Skeletal muscle cell (primary cell): ENCODE results near the gene MSX2.

Source experiments
- DNase-seq: peaks from one replicate; pipeline ENCODE4 v3.0.0-alpha.2; 2010; ENCODE audit warnings: low read depth
- H3K4me3 ChIP-seq: 2 replicates; pipeline ENCODE4 v1.5.1; 2011; ENCODE audit warnings: low read depth, mild to moderate bottlenecking, control low read depth, low read length, moderate library complexity

Gene MSX2

DNA sequence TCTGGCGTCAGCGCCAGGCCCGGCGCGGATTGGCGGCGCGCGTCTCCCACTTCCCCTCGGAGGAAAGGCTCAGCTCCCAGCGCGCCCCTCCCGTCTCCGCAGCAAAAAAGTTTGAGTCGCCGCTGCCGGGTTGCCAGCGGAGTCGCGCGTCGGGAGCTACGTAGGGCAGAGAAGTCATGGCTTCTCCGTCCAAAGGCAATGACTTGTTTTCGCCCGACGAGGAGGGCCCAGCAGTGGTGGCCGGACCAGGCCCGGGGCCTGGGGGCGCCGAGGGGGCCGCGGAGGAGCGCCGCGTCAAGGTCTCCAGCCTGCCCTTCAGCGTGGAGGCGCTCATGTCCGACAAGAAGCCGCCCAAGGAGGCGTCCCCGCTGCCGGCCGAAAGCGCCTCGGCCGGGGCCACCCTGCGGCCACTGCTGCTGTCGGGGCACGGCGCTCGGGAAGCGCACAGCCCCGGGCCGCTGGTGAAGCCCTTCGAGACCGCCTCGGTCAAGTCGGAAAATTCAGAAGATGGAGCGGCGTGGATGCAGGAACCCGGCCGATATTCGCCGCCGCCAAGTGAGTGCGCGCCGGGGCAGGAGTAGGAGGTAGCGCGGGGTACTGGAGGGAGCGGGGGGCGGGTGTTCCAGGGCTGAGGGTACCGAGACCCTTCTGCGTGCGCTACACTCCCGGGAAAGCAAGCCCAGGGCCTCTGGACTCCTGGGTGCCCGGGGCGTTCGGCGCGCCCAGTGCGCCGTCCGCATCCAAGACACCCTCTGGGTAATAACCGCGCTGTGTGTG, at the start of gene MSX2:
Gene MSX2, plus strand, starts transcription at position 99 of the 777 bp plus-strand sequence. Its CDS starts 78 bp downstream, at position 177.
- H3K4me3 ChIP-seq: peak within 1 kb of the TSS; percentile 44
- peak; percentile 4 for DNase-seq

GRCh38 chr5:174675110-174675509, 49.3 kb upstream of the MSX2 start:
- DNase-seq: no peak
- no peak overlapping the region for H3K4me3 ChIP-seq

GRCh38 chr5:174675916-174676315, 48.5 kb upstream of the MSX2 start:
- no peak for DNase-seq
- no peak overlapping the region for H3K4me3 ChIP-seq

GRCh38 chr5:174678107-174678506, 46.3 kb upstream of the MSX2 start:
- no peak for DNase-seq
- H3K4me3 ChIP-seq: no peak overlapping the region

GRCh38 chr5:174680901-174681565, 43.3 kb upstream of the MSX2 start:
- no peak overlapping the region for H3K4me3 ChIP-seq
- DNase-seq: no peak

- no peak for DNase-seq
- H3K4me3 ChIP-seq: no peak overlapping the region
Measured at GRCh38 chr5:174687503-174687902, 36.9 kb upstream of the MSX2 start.

DNA sequence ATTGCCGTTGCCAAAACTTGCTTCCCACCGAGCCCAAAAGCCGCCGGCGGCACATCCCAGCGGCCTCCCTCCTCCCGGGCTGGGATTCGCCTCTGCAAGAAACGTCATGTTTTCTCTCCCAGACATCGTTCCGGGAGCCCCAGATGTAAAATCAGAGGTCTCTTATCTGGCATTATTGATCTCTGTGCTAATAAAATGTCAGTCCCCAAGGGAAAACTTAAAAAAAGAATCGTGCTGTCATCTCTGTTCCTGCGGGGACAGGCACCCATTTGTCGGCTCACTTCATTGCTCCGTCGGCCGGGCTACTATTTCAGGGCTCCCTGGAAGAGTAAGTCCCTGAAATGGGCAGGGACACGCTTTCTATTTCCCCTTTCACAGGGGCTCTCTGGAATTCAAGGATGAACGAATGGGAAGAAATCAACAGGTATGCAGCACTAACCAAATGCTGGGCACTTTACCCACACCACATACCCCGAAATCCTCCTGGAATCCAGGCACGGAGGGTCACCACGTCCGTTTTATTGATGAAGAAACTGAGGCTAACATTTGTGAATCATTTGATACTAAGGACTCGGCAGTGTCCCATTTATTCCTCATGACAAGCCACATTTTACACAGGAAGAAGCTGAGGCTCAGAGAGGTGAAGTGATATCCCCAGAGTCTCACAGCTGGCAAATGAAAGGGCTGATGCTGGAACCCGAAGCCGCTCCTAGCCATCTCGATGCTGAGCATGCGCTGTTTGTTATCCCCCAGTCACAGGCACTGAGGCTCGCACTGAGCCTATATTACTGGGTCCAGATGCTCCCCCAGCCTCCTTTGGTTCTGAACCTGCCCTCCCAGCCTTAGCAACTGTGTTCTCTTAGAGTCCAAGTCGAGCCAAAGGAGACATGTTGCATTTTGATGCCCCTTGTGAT, 35.7 kb upstream of the MSX2 start:
- H3K4me3 ChIP-seq: no peak overlapping the region
- no peak for DNase-seq

DNA sequence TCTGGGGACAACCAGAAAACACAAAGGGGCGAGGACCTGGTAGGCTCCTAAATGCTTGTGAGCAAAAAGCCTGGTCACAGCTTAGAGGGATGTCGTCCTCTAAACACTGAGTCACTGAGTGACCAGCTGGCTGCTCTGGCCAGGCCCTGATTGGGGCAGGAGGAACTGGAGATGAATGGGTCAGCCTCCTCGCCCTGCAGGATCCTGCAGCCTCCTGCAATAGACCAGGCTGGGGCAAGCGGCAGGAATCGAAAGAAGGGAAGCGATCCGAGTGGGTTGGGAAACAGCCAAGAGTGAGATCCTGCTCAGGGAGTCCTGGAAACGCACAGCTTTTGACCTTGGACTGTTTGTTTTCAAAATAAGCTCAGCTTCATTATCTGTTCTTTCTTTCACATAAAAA, 34.1 kb upstream of the MSX2 start:
- DNase-seq: no peak
- H3K4me3 ChIP-seq: no peak overlapping the region

DNA sequence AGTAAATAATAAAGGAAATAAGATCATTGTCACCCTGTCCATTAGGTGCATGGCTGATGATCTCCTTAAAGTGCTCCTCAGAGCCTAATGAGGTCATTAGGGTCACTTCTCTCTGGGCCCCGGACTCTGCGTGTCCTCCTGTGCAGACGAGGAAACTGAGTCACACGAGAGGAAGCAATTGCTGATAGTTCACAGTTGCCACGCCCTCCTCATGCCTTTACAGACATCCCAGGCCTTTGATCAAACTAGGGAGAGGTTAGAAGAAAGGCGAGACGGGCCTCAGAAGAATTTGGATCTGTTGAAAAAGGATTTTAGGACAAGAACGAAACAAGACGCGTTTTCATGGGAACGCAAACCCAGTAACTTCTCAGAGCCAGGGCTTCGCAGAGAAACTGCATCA, 32.0 kb upstream of the MSX2 start:
- H3K4me3 ChIP-seq: no peak overlapping the region
- DNase-seq: no peak

GRCh38 chr5:174692982-174693422, 31.4 kb upstream of the MSX2 start:
- H3K4me3 ChIP-seq: no peak overlapping the region

DNA sequence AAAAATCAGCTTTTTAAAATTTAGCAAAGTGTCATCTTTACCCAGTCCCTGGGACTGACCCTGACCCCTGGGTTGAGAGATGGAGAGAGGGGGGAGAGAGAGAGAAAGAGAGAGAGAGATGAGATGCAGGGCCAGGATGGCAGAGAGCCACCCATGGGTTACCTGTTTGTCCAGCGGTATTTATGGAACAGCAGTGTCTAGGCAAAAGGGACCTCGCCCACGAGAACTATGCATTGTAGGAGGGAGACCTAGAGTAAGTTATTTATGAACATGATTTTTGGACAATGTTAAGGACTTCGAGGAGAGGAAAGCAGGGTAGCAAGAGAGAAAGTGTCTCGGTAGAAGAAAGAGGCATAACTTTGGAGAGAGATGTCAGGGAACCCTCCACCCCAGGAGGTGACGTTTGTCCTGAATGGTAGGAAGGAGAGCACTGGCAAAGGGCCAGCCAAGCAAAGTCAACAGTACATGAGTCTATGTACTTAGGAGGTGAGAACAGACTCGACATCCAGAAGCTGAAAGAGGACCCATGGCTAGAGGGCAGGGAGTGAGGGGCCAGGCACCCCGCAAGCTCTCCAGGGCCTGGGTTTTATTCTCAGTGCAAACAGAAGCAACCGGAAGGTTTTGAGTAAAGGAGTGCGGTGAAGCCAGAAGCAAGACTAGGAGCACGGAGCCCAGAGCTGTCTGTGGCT, 30.5 kb upstream of the MSX2 start:
- no peak overlapping the region for H3K4me3 ChIP-seq
- DNase-seq: no peak

More at GRCh38 chr5:174692982-174693422, 31.4 kb upstream of the MSX2 start:
- DNase-seq: no peak

GRCh38 chr5:174694611-174695010, 29.8 kb upstream of the MSX2 start:
- no peak overlapping the region for H3K4me3 ChIP-seq
- no peak for DNase-seq

DNA sequence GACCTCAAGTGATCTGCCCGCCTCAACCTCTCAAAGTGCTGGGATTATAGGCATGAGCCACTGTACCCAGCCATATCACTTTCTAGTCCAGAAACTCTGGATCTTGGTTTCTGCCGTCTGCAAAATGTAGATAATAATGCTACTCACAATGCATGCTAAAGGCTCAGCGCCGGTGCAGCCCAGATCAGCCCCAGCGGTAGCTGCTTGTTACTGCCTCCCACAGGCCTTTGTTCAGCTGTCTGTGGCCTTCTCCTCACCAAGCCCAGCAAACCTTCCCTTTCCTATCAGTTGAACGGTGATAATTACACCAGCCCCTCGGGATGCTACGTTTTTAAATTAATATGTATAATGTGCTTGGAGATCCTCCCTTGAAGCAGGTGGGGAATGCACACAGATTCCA, 26.2 kb upstream of the MSX2 start:
- H3K4me3 ChIP-seq: no peak overlapping the region
- DNase-seq: no peak

GRCh38 chr5:174699131-174699530, 25.3 kb upstream of the MSX2 start:
- no peak overlapping the region for H3K4me3 ChIP-seq
- DNase-seq: no peak

- H3K4me3 ChIP-seq: no peak overlapping the region
- no peak for DNase-seq
Measured at GRCh38 chr5:174706997-174707572, 17.3 kb upstream of the MSX2 start.

DNA sequence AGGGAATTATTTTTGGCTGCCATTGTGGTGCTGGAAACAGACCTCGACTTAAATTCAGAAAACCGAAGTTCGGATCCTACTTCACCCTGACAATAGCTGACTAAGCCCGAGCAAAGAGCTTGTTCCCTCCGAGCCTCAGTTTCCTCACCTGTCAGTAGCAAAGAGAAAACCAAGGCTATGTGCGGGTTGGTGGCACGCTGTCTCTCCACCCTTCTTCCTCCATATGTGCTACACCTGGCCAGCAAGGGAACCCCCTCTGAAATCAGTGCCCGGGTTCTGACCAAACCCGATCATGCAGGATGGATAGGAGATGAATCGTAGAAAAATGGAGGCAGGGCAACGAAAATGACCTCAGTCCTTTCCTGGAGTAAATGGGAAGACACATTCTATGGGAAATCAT, 16.7 kb upstream of the MSX2 start:
- DNase-seq: no peak
- no peak overlapping the region for H3K4me3 ChIP-seq

DNA sequence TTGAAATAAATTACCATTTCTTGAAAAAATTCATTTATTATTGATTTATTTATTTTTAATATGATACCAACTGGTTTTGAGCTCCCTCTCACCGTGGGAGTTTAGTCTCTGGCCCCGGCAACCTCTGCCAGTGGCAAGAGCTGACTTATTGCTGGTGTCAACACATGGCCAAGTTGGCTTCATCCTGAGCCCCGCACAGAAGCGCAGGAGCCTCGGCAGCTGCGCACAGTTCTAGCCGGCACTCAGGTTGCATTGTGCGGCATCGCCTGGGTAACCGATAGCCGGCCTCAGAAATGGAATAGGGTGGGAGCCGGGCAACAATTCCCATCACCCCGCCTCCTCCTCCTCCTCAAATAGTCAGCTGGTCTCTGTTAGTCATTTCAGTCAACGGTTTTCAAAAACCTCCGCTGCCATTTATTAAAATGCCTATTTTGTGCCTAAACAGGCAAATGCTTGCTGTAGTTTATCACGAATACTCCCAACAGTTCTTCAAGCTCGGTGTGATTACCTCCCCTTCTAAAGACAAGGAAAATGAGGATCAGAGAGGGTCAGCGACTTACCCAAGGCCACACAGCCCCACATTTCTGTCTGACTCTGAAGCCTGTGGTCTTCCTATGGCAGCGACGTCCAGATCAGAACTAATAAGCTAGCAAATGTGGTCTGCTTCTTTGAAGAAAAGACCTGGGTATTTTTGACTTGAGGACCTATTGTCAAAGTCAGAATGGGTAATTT, 15.7 kb upstream of the MSX2 start:
- H3K4me3 ChIP-seq: no peak overlapping the region
- DNase-seq: no peak

GRCh38 chr5:174714751-174715150, 9.6 kb upstream of the MSX2 start:
- DNase-seq: no peak

More at GRCh38 chr5:174714751-174715150, 9.6 kb upstream of the MSX2 start:
- no peak overlapping the region for H3K4me3 ChIP-seq
